HEK293 (cell line): ENCODE measurements around the gene OR5H14.

Experiments used
- CTCF ChIA-PET: fragments of 350-600 bp; formaldehyde crosslinking; extraction: SDS; loops from one replicate; lab custom pipeline; 2021; ENCODE audit warnings: antibody characterized with exemption; lab: Yijun Ruan, JAX
- POLR2A ChIA-PET: fragments of 300-600 bp; formaldehyde crosslinking; extraction: SDS; loops from one replicate; lab custom pipeline; 2020; ENCODE audit warnings: antibody characterized with exemption, inconsistent platforms; lab: Yijun Ruan, JAX
- H3K27ac ChIP-seq: fragments of 200-500 bp; sonication (Bioruptor generic); 2 replicates; pipeline ENCODE4 v1.5.1; 2014; ENCODE audit warnings: low read depth, low read length, control low read depth, inconsistent platforms; ENCODE audit errors: extremely low read depth
- H3K36me3 ChIP-seq, 2 experiments: fragments of 200-500 bp in 1 of 2; sonication (Bioruptor generic) in 1 of 2; 1 replicate in 1 of 2; 2 replicates in 1 of 2; pipeline ENCODE4 v1.5.1; 2014 to 2017; ENCODE audit warnings: inconsistent platforms in 2 of 2, low read length in 2 of 2; ENCODE audit not compliant: control insufficient read depth in 2 of 2, insufficient read depth in 1 of 2
- H3K4me1 ChIP-seq: fragments of 200-500 bp; sonication (Bioruptor generic); 2 replicates; pipeline ENCODE4 v1.5.1; 2014; ENCODE audit warnings: mild to moderate bottlenecking, low read length, inconsistent platforms; ENCODE audit not compliant: control insufficient read depth, insufficient read depth
- H3K4me3 ChIP-seq: 2 replicates; pipeline ENCODE4 v1.5.1; 2011; ENCODE audit warnings: low read depth, mild to moderate bottlenecking, control low read depth, low read length, moderate library complexity
- H3K9me3 ChIP-seq: fragments of 200-500 bp; sonication (Bioruptor generic); 2 replicates; pipeline ENCODE4 v1.5.1; 2014; ENCODE audit warnings: low read depth, low read length, inconsistent platforms; ENCODE audit not compliant: control insufficient read depth, insufficient read depth
- GFI1B ChIP-seq: fragments of 450-650 bp; formaldehyde crosslinking; IDR thresholded peaks from 2 replicates; pipeline ENCODE4 v1.5.1; 2016; ENCODE audit warnings: missing biosample characterization, missing genetic modification characterization
- OSR2 ChIP-seq: fragments of 450-650 bp; formaldehyde crosslinking; IDR thresholded peaks from 2 replicates; pipeline ENCODE4 v1.5.1; 2016; ENCODE audit warnings: missing biosample characterization, missing genetic modification characterization
- PATZ1 ChIP-seq: fragments of 450-650 bp; formaldehyde crosslinking; IDR thresholded peaks from 2 replicates; pipeline ENCODE4 v1.5.1; 2016; ENCODE audit warnings: missing biosample characterization, missing genetic modification characterization
- REST ChIP-seq: fragments of 450-650 bp; formaldehyde crosslinking; IDR thresholded peaks from 2 replicates; pipeline ENCODE4 v1.5.1; 2016; ENCODE audit warnings: missing biosample characterization, missing genetic modification characterization
- ZIC2 ChIP-seq: fragments of 450-650 bp; formaldehyde crosslinking; IDR thresholded peaks from 2 replicates; pipeline ENCODE4 v1.5.1; 2016; ENCODE audit warnings: missing biosample characterization, missing genetic modification characterization
- ZNF114 ChIP-seq: fragments of 450-650 bp; formaldehyde crosslinking; IDR thresholded peaks from 2 replicates; pipeline ENCODE4 v1.5.0; 2017; ENCODE audit warnings: missing biosample characterization, missing genetic modification characterization
- ZNF155 ChIP-seq: fragments of 450-650 bp; formaldehyde crosslinking; IDR thresholded peaks from 2 replicates; pipeline ENCODE4 v1.5.1; 2016; ENCODE audit warnings: missing biosample characterization, missing genetic modification characterization
- ZNF175 ChIP-seq: fragments of 450-650 bp; formaldehyde crosslinking; IDR thresholded peaks from 2 replicates; pipeline ENCODE4 v1.5.1; 2016; ENCODE audit warnings: missing biosample characterization, missing genetic modification characterization
- ZNF366 ChIP-seq: fragments of 450-650 bp; formaldehyde crosslinking; conservative IDR thresholded peaks from 2 replicates; pipeline ENCODE4 v1.5.1; 2016; ENCODE audit warnings: missing biosample characterization, missing genetic modification characterization
- ZNF398 ChIP-seq: fragments of 450-650 bp; formaldehyde crosslinking; IDR thresholded peaks from 2 replicates; pipeline ENCODE4 v1.5.1; 2017; ENCODE audit warnings: missing biosample characterization, missing genetic modification characterization
- ZNF529 ChIP-seq: fragments of 450-650 bp; formaldehyde crosslinking; IDR thresholded peaks from 2 replicates; pipeline ENCODE4 v1.5.1; 2017; ENCODE audit warnings: missing genetic modification characterization, missing biosample characterization; ENCODE audit not compliant: insufficient replicate concordance
- ZNF530 ChIP-seq: fragments of 450-650 bp; formaldehyde crosslinking; IDR thresholded peaks from 2 replicates; pipeline ENCODE4 v1.5.1; 2016; ENCODE audit warnings: low read depth, missing biosample characterization, missing genetic modification characterization
- ZNF600 ChIP-seq: fragments of 450-650 bp; formaldehyde crosslinking; IDR thresholded peaks from 2 replicates; pipeline ENCODE4 v1.5.1; 2016; ENCODE audit warnings: missing biosample characterization, missing genetic modification characterization
- ZNF626 ChIP-seq: fragments of 450-650 bp; sonication (Bioruptor Pico); formaldehyde crosslinking; IDR thresholded peaks from 2 replicates; pipeline ENCODE4 v1.5.1; 2018; ENCODE audit warnings: missing biosample characterization, missing genetic modification characterization, inconsistent platforms
- ZNF629 ChIP-seq: fragments of 450-650 bp; formaldehyde crosslinking; IDR thresholded peaks from 2 replicates; pipeline ENCODE4 v1.5.1; 2017; ENCODE audit warnings: missing biosample characterization, missing genetic modification characterization
- ZNF76 ChIP-seq: fragments of 450-650 bp; formaldehyde crosslinking; IDR thresholded peaks from 2 replicates; pipeline ENCODE4; 2016; ENCODE audit warnings: low read depth, missing biosample characterization, missing genetic modification characterization, borderline replicate concordance
- ZSCAN16 ChIP-seq: fragments of 450-650 bp; formaldehyde crosslinking; IDR thresholded peaks from 2 replicates; pipeline ENCODE4 v1.5.1; 2016; ENCODE audit warnings: missing biosample characterization, missing genetic modification characterization

Gene OR5H14

GRCh38 chr3:98110550-98110908 is 36.8 kb upstream of the OR5H14 start (continued):
- TF ChIP-seq OSR2 (tag by site-specific recombination) (no peak), ZNF530 (tag by site-specific recombination) (no peak), ZNF629 (tag by site-specific recombination) (no peak), ZNF600 (tag by site-specific recombination) (no peak), ZNF366 (tag by site-specific recombination) (no peak)

GRCh38 chr3:98114264-98114663 is 33.0 kb upstream of the OR5H14 start:
- ChIA-PET POLR2A (no interaction called here), CTCF (interaction anchor here (1.0 kb wide), 1 partner anchor 74 kb away, joined by 3 read pairs; no protein-coding TSS in a partner anchor)
- no peaks in the 10 kb centered on the region for H3K36me3 ChIP-seq

More at GRCh38 chr3:98114264-98114663, 33.0 kb upstream of the OR5H14 start:
- H3K27ac ChIP-seq = no peak overlapping the region
- H3K4me3 ChIP-seq = no peak overlapping the region
- no peak for TF ChIP-seq ZNF155 (tag by site-specific recombination)
- no peak for TF ChIP-seq ZNF114 (tag by site-specific recombination)
- no peak for TF ChIP-seq ZNF529 (tag by site-specific recombination)
- no peak for TF ChIP-seq ZIC2 (tag by site-specific recombination)
- no peak for TF ChIP-seq ZNF175 (tag by site-specific recombination)
- TF ChIP-seq GFI1B (tag by site-specific recombination) = no peak
- TF ChIP-seq ZNF626 (tag by site-specific recombination) = no peak
- no peak for TF ChIP-seq ZNF398 (tag by site-specific recombination)
- no peak for TF ChIP-seq ZSCAN16 (tag by site-specific recombination)
- no peak for TF ChIP-seq ZNF76 (tag by site-specific recombination)
- TF ChIP-seq PATZ1 (tag by site-specific recombination) = no peak
- TF ChIP-seq REST = no peak
- H3K9me3 ChIP-seq = no peaks in the 10 kb centered on the region
- 0 out of 2 replicates have a peak, but pooled peaks cover 2% of the 10 kb centered on the region for H3K4me1 ChIP-seq
